Posterior vena cava (tissue), 2 donors: ENCODE results near the gene IL1R1. TPM values are rescaled to one million over a fixed set of nuclear protein-coding genes. Genes with fewer than 3 reads are reported as not detected.
"Not testable (repeated sequence)": the region's sequence is repeated elsewhere in the genome, so short reads cannot be mapped to it uniquely, and the experiment has no call there.

ENCODE experiments used
- DNase-seq: peaks from one replicate; pipeline ENCODE4 v3.0.0-alpha.2; 2020; ENCODE audit warnings: low spot score
- intact Hi-C, 2 donors: fragments of 100-400 bp; cut with DNase I; formaldehyde crosslinking; loops; one replicate each; pipeline versions ENCODE4 v1.14.1 to v1.14.2; 2022 to 2023
- long read RNA-seq, 2 donors: library from polyadenylated mRNA; unstranded; transcript quantifications; one replicate each; pipeline ENCODE4 v2.0.0, GENCODE V29; 2020 to 2021
- total RNA-seq, 2 donors: library from RNA; stranded (reverse); fragmentation: NEBNext Ultra II Directional; extraction: Animal tissue kit (Norgen Biotek cat#: 25700); gene quantifications; one replicate each; pipeline ENCODE4 v1.2.1, GENCODE V29; 2021
- donor health status: DM: yes; HTN: yes; CAD: no.
- donor health status: DM: yes; HTN: yes; CAD: no.

The IL1R1 gene
- total RNA-seq = 100 to 1,000 TPM; 147 to 189 TPM
- long read RNA-seq, donor 1, full-length matches to known transcripts = 21 of 52 reads
- long read RNA-seq, donor 1, partial matches to known transcripts = 2 of 52 reads
- long read RNA-seq, donor 1, other reads (novel, unspliced or antisense) = 29 of 52 reads
- long read RNA-seq, donor 2, partial matches to known transcripts = 38 of 50 reads
- long read RNA-seq, donor 2, other reads (novel, unspliced or antisense) = 9 of 50 reads

- intact Hi-C loops = loop anchor here in 1 of 2 donors (10.0 kb wide), 1 partner anchor 97 kb away; no protein-coding TSS in a partner anchor
- DNase-seq = peak; percentile 96
Observed at GRCh38 chr2:102141970-102142828, at the start of gene IL1R1. Gene IL1R1 (plus strand): TSS chr2:102142746. CDS start chr2:102157725, 14,979 bp downstream.

- DNase-seq = no peak
- intact Hi-C loops = no loop called here
Observed at GRCh38 chr2:102093662-102094061, 48.9 kb upstream of the IL1R1 start.

- intact Hi-C loops = no loop called here
- no peak for DNase-seq
Observed at GRCh38 chr2:102094917-102095316, 47.6 kb upstream of the IL1R1 start.

GRCh38 chr2:102096103-102096502 is 46.4 kb upstream of the IL1R1 start:
- intact Hi-C loops = no loop called here
- DNase-seq = no peak

GRCh38 chr2:102098756-102099155 is 43.8 kb upstream of the IL1R1 start:
- intact Hi-C loops = no loop called here
- DNase-seq = no peak

GRCh38 chr2:102099536-102100298 is 42.8 kb upstream of the IL1R1 start:
- no peak for DNase-seq
- intact Hi-C loops = no loop called here

GRCh38 chr2:102100371-102101096 is 42.0 kb upstream of the IL1R1 start:
- intact Hi-C loops = no loop called here

GRCh38 chr2:102101097-102101848 is 41.3 kb upstream of the IL1R1 start:
- no peak for DNase-seq
- intact Hi-C loops = no loop called here

More at GRCh38 chr2:102100371-102101096, 42.0 kb upstream of the IL1R1 start:
- no peak for DNase-seq

- intact Hi-C loops = no loop called here
- no peak for DNase-seq
Observed at GRCh38 chr2:102101849-102102635, 40.5 kb upstream of the IL1R1 start.

GRCh38 chr2:102102636-102102948 is 40.0 kb upstream of the IL1R1 start:
- DNase-seq, intact Hi-C loops: not testable (repeated sequence)

- intact Hi-C loops = no loop called here
- no peak for DNase-seq
Observed at GRCh38 chr2:102103284-102103683, 39.3 kb upstream of the IL1R1 start.

GRCh38 chr2:102103992-102104871 is 38.3 kb upstream of the IL1R1 start:
- intact Hi-C loops = no loop called here

GRCh38 chr2:102106133-102106556 is 36.4 kb upstream of the IL1R1 start:
- intact Hi-C loops = no loop called here

More at GRCh38 chr2:102103992-102104871, 38.3 kb upstream of the IL1R1 start:
- DNase-seq = peak; percentile 93

GRCh38 chr2:102106813-102107740 is 35.5 kb upstream of the IL1R1 start:
- DNase-seq, intact Hi-C loops: not testable (repeated sequence)

More at GRCh38 chr2:102106133-102106556, 36.4 kb upstream of the IL1R1 start:
- no peak for DNase-seq

GRCh38 chr2:102107741-102108070 is 34.8 kb upstream of the IL1R1 start:
- intact Hi-C loops = no loop called here
- no peak for DNase-seq

- intact Hi-C loops = no loop called here
- DNase-seq = no peak
Observed at GRCh38 chr2:102109016-102109415, 33.5 kb upstream of the IL1R1 start.
